MM.1S (cell line): ENCODE data around the gene ATP13A3.

Source experiments
- DNase-seq: peaks from one replicate; pipeline ENCODE4 v3.0.0-alpha.2; 2015
- H2AFZ ChIP-seq: fragments of 300-600 bp; sonication (generic); 2 replicates; pipeline ENCODE4 v1.6.0; 2016; ENCODE audit warnings: antibody characterized with exemption, low read length
- H3F3A ChIP-seq: fragments of 300-600 bp; sonication (generic); 2 replicates; pipeline ENCODE4 v1.6.1; 2016; ENCODE audit warnings: mild to moderate bottlenecking, antibody characterized with exemption, low read length, moderate library complexity, mixed read lengths; ENCODE audit not compliant: insufficient read depth
- H3K27ac ChIP-seq: fragments of 300-600 bp; sonication (generic); 2 replicates; pipeline ENCODE4 v1.5.1; 2016; ENCODE audit warnings: mild to moderate bottlenecking, low read length
- H3K27me3 ChIP-seq: fragments of 300-600 bp; sonication (generic); replicated peaks from 2 replicates; pipeline ENCODE4 v1.6.0; 2016; ENCODE audit warnings: low read length; ENCODE audit not compliant: insufficient read depth
- H3K36me3 ChIP-seq: fragments of 300-600 bp; sonication (generic); replicated peaks from 2 replicates; pipeline ENCODE4 v1.6.1; 2016; ENCODE audit warnings: mild to moderate bottlenecking, low read length, mixed read lengths; ENCODE audit not compliant: insufficient read depth
- H3K4me1 ChIP-seq: fragments of 300-600 bp; sonication (generic); 2 replicates; pipeline ENCODE4 v1.6.1; 2016; ENCODE audit warnings: low read length, mixed read lengths
- H3K4me2 ChIP-seq: fragments of 300-600 bp; sonication (generic); 2 replicates; pipeline ENCODE4 v1.6.0; 2016; ENCODE audit warnings: low read depth, low read length
- H3K4me3 ChIP-seq: fragments of 300-600 bp; sonication (generic); 2 replicates; pipeline ENCODE4 v1.5.1; 2016; ENCODE audit warnings: low read length, mixed read lengths
- H3K79me2 ChIP-seq: fragments of 300-600 bp; sonication (generic); 2 replicates; pipeline ENCODE4 v1.6.1; 2016; ENCODE audit warnings: mixed run types, low read length, mixed read lengths
- H3K9ac ChIP-seq: fragments of 300-600 bp; sonication (generic); 2 replicates; pipeline ENCODE4 v1.6.1; 2016; ENCODE audit warnings: low read length, mixed read lengths
- H3K9me2 ChIP-seq: fragments of 300-600 bp; sonication (generic); replicated peaks from 2 replicates; pipeline ENCODE4 v1.6.1; 2016; ENCODE audit warnings: mild to moderate bottlenecking, low read length, mixed read lengths; ENCODE audit not compliant: insufficient read depth
- H3K9me3 ChIP-seq: fragments of 300-600 bp; sonication (generic); replicated peaks from 2 replicates; pipeline ENCODE4 v1.6.1; 2016; ENCODE audit warnings: mild to moderate bottlenecking, low read length, mixed read lengths; ENCODE audit not compliant: insufficient read depth
- H4K20me1 ChIP-seq: fragments of 300-600 bp; sonication (generic); 2 replicates; pipeline ENCODE4 v1.6.1; 2016; ENCODE audit warnings: mild to moderate bottlenecking, low read length, moderate library complexity, mixed read lengths; ENCODE audit not compliant: insufficient read depth
- CTCF ChIP-seq: fragments of 300-600 bp; sonication (generic); IDR thresholded peaks from 2 replicates; pipeline ENCODE4 v1.5.1; 2016; ENCODE audit warnings: antibody characterized with exemption, low read length, mixed read lengths
- EZH2 ChIP-seq: fragments of 300-600 bp; sonication (generic); optimal IDR thresholded peaks from 2 replicates; pipeline ENCODE3; 2017; ENCODE audit warnings: low read depth, mild to moderate bottlenecking, antibody characterized with exemption, low read length, mixed read lengths
- EZH2phosphoT487 ChIP-seq: fragments of 300-600 bp; sonication (generic); IDR thresholded peaks from 2 replicates; pipeline ENCODE4 v1.6.1; 2018; ENCODE audit warnings: antibody characterized with exemption, low read length

ATP13A3 gene

GRCh38 chr3:194423317-194423716 is 63.5 kb downstream of the ATP13A3 start:
- H3K4me2 ChIP-seq, result no peak overlapping the region
- H4K20me1 ChIP-seq, result no peaks in the 10 kb centered on the region
- H3K4me1 ChIP-seq, result no peaks in the 10 kb centered on the region
- no peak for TF ChIP-seq EZH2phosphoT487
- no peak for TF ChIP-seq CTCF
- no peaks in the 10 kb centered on the region for H3K9me3 ChIP-seq
- no peak overlapping the region for H3K4me3 ChIP-seq
- H3K27ac ChIP-seq, result no peak overlapping the region
- no peak overlapping the region for H2AFZ ChIP-seq
- no peaks in the 10 kb centered on the region for H3K27me3 ChIP-seq
- H3K9me2 ChIP-seq, result no peaks in the 10 kb centered on the region
- no peak for DNase-seq
- H3K9ac ChIP-seq, result no peak overlapping the region
- H3K36me3 ChIP-seq, result peaks cover 7% of the 10 kb centered on the region; the same call in 1 of the 2 replicates
- H3K79me2 ChIP-seq, result no peaks in the 10 kb centered on the region
- H3F3A ChIP-seq, result no peaks in the 10 kb centered on the region

- Histone ChIP-seq H3K27me3 (no peaks in the 10 kb centered on the region), H3K9ac (no peak overlapping the region), H3K4me2 (no peak overlapping the region), H4K20me1 (no peaks in the 10 kb centered on the region), H3K27ac (no peak overlapping the region), H3K4me3 (no peak overlapping the region), H3F3A (no peaks in the 10 kb centered on the region), H3K9me3 (no peaks in the 10 kb centered on the region), H3K9me2 (no peaks in the 10 kb centered on the region), H3K4me1 (no peaks in the 10 kb centered on the region), H2AFZ (no peak overlapping the region), H3K79me2 (no peaks in the 10 kb centered on the region), H3K36me3 (peaks cover 7% of the 10 kb centered on the region; the same call in 1 of the 2 replicates)
- TF ChIP-seq CTCF (no peak), EZH2 (no peak), EZH2phosphoT487 (no peak)
- no peak for DNase-seq
Measured at GRCh38 chr3:194422188-194422587, 64.6 kb downstream of the ATP13A3 start.

- Histone ChIP-seq H3K9me3 (no peaks in the 10 kb centered on the region), H3K79me2 (no peaks in the 10 kb centered on the region), H4K20me1 (no peaks in the 10 kb centered on the region), H2AFZ (no peak overlapping the region), H3K36me3 (no peaks in the 10 kb centered on the region), H3K4me3 (no peak overlapping the region), H3K9me2 (no peaks in the 10 kb centered on the region), H3F3A (no peaks in the 10 kb centered on the region), H3K27me3 (no peaks in the 10 kb centered on the region), H3K4me2 (no peak overlapping the region), H3K9ac (no peak overlapping the region), H3K27ac (no peak overlapping the region), H3K4me1 (no peaks in the 10 kb centered on the region)
- DNase-seq, result no peak
- no peak for TF ChIP-seq EZH2
Measured at GRCh38 chr3:194418671-194419070, 68.1 kb downstream of the ATP13A3 start.

- Histone ChIP-seq H4K20me1 (0 out of 2 replicates have a peak, but pooled peaks cover 4% of the 10 kb centered on the region), H3K9ac (no peak overlapping the region), H3K4me1 (no peaks in the 10 kb centered on the region), H3K4me2 (no peak overlapping the region), H3F3A (no peaks in the 10 kb centered on the region), H2AFZ (no peak overlapping the region), H3K79me2 (no peaks in the 10 kb centered on the region), H3K36me3 (no peaks in the 10 kb centered on the region; the same call in 1 of the 2 replicates), H3K9me2 (no peaks in the 10 kb centered on the region), H3K4me3 (no peak overlapping the region), H3K27ac (no peak overlapping the region), H3K9me3 (no peaks in the 10 kb centered on the region), H3K27me3 (no peaks in the 10 kb centered on the region)
- DNase-seq, result no peak
- TF ChIP-seq EZH2phosphoT487 (no peak), EZH2 (no peak), CTCF (no peak)
Measured at GRCh38 chr3:194407423-194407822, 79.4 kb downstream of the ATP13A3 start.
